ENCODE data around the gene MBOAT1. TPM values are rescaled to one million over a fixed set of nuclear protein-coding genes. Genes with fewer than 3 reads are reported as not detected.

Gene MBOAT1
- total RNA-seq, 1 experiment from 2014 or later = 9.9 TPM

DNA sequence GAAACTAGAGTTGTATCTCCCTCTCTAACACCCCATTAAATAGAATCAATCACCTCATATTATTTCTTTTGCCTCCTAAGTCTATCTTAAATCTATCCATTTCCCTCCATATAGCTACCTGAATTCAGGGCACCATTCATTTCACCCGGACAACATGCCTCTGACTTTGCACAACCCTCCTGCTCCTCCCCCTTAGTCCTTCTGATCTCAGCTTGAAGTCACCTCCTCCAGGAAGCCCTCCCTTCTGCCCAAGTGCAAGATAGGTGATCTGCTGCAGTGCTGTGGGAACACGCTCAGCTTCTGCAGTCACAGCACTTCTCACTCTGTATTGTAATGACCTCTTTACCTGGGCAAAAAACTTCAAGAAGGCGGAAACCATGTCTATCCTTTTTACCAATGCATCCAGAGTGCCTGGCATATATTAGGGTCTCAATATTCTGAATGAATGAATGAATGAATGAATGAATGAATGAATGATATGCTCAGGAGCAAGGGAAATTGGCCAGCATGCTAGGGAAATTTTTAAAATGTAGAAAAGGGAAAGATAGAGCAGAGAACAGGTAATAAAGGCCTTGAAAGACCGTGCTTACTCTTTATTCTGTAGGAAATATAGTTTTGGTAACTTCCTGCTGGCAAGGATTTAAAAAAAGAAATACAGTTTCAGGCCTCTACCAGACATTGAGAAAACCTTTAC, 41.7 kb downstream of the MBOAT1 start:
- Histone ChIP-seq H3K23me2 (ENCODE audit: insufficient read length, low read depth, low read length, poor library complexity, severe bottlenecking) (no peaks in the 10 kb centered on the region), H3K27me3 (ENCODE audit: insufficient read depth, low read length) (no peaks in the 10 kb centered on the region), H2BK120ac (ENCODE audit: low read depth, low read length, poor library complexity, severe bottlenecking) (no peak overlapping the region), H3K4me1 (ENCODE audit: insufficient read depth, low read length) (peaks cover 3% of the 10 kb centered on the region), H2BK12ac (ENCODE audit: insufficient read length, low read depth, low read length) (no peak overlapping the region), H2BK20ac (ENCODE audit: low read depth, low read length, poor library complexity, severe bottlenecking) (no peak overlapping the region), H3T11ph (ENCODE audit: low read length) (no peak overlapping the region), H4K20me1 (ENCODE audit: control insufficient read depth, insufficient read depth, insufficient read length) (no peaks in the 10 kb centered on the region), H3K14ac (ENCODE audit: insufficient read depth, low read length) (no peak overlapping the region), H3K9me3 (ENCODE audit: control insufficient read depth, low read depth, low read length) (no peaks in the 10 kb centered on the region), H3K56ac (ENCODE audit: insufficient read length, low read depth, low read length) (no peak overlapping the region), H4K8ac (replicated peaks; ENCODE audit: insufficient read length, low read depth, low read length) (no peak overlapping the region), H2BK5ac (ENCODE audit: insufficient read length, low read length) (no peak overlapping the region), H2BK15ac (ENCODE audit: low read depth, low read length) (no peak overlapping the region), H2AFZ (ENCODE audit: low read length) (no peak overlapping the region), H4K91ac (ENCODE audit: insufficient read length, low read depth, low read length) (no peak overlapping the region), H3K18ac (ENCODE audit: insufficient read length, low read depth, low read length) (no peak overlapping the region), H3K23ac (ENCODE audit: insufficient read length, low read depth, low read length) (no peak overlapping the region), H3K9ac (ENCODE audit: extremely low read depth, insufficient read length, low read length) (no peak overlapping the region), H3K27ac (ENCODE audit: insufficient read length, low read depth, low read length) (no peak overlapping the region), H3K79me2 (ENCODE audit: insufficient read depth, low read length) (no peaks in the 10 kb centered on the region), H3K79me1 (ENCODE audit: insufficient read depth, low read depth, low read length, poor library complexity, severe bottlenecking) (no peaks in the 10 kb centered on the region), H2AK5ac (ENCODE audit: insufficient read length, low read length) (no peak overlapping the region), H3K4ac (ENCODE audit: low read depth, low read length) (no peak overlapping the region), H4K5ac (ENCODE audit: insufficient read length, low read depth, low read length) (no peak overlapping the region), H3K4me2 (ENCODE audit: insufficient read depth, insufficient read length, low read length) (no peak overlapping the region)
- Mint-ChIP-seq H3K36me3 (ENCODE audit: insufficient read depth in 1 of 3, low read depth in 3 of 3) (no peaks in the 10 kb centered on the region; a peak in 1 of 7 replicates), H3K4me3 (no peak overlapping the region), H3K27me3 (ENCODE audit: low read depth) (no peaks in the 10 kb centered on the region; the same call in 1 of the 2 replicates), H3K27ac (no peak overlapping the region), H3K9me3 (no peaks in the 10 kb centered on the region), H3K4me1 (peaks cover 5% of the 10 kb centered on the region in 2 experiments; a peak in 3 of 4 replicates)
- no CpG with 5 or more reads among the region's 4 CpGs for WGBS (ENCODE audit: extremely low coverage, insufficient read length, low lambda C conversion rate)
- TF ChIP-seq CTCF (conservative IDR thresholded peaks at IDR 0.05) = no peak
- DNase-seq = no peak
